ENCODE results near the gene POLR2I.

DNA sequence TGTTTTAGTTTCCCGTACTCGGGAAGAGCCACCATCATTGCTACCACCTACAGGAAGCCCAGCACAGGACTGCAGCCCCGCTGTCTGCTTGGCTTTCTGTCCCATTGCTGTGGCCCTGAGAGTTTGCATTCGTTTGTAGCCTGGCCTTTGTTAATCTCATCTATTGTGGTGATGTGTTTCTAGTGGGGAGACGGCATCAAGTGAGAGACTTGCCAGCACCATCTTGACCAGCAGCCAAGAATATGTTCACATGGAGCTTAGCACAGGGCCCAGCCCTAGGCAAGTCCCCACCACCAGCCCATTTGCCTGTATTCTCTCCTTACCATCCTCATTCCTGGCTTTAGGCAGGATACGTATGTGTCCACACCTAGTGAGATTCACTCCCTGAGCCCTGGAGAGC, 21.0 kb downstream of the POLR2I start:
- TF ChIP-seq, protein P1, sequence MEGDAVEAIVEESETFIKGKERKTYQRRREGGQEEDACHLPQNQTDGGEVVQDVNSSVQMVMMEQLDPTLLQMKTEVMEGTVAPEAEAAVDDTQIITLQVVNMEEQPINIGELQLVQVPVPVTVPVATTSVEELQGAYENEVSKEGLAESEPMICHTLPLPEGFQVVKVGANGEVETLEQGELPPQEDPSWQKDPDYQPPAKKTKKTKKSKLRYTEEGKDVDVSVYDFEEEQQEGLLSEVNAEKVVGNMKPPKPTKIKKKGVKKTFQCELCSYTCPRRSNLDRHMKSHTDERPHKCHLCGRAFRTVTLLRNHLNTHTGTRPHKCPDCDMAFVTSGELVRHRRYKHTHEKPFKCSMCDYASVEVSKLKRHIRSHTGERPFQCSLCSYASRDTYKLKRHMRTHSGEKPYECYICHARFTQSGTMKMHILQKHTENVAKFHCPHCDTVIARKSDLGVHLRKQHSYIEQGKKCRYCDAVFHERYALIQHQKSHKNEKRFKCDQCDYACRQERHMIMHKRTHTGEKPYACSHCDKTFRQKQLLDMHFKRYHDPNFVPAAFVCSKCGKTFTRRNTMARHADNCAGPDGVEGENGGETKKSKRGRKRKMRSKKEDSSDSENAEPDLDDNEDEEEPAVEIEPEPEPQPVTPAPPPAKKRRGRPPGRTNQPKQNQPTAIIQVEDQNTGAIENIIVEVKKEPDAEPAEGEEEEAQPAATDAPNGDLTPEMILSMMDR (conservative IDR thresholded peaks at IDR 0.05; ENCODE audit: low read depth, low read length), result no peak
- TF ChIP-seq EZH2 (IDR thresholded peaks at IDR 0.05; ENCODE audit: borderline replicate concordance, low read depth, low read length, poor library complexity, severe bottlenecking), result no peak
